Measurements from ENCODE around the gene ASCL2. TPM values are rescaled to one million over a fixed set of nuclear protein-coding genes. Genes with fewer than 3 reads are reported as not detected.

Gene ASCL2
- total and polyA plus RNA-seq, 2 experiments from 2014 or later = not detected

- Histone ChIP-seq H3K27me3 (peaks cover 16% of the 10 kb centered on the region), H3K36me3 (no peaks in the 10 kb centered on the region), H3K4me1 (ENCODE audit: low read depth) (no peaks in the 10 kb centered on the region), H3K27ac (no peak overlapping the region), H3K9me3 (ENCODE audit: low read depth) (no peaks in the 10 kb centered on the region), H3K4me3 (no peak overlapping the region)
- no peak for DNase-seq (ENCODE audit: low read depth in 1 of 2, low spot score in 1 of 2)
- TF ChIP-seq, protein P1, sequence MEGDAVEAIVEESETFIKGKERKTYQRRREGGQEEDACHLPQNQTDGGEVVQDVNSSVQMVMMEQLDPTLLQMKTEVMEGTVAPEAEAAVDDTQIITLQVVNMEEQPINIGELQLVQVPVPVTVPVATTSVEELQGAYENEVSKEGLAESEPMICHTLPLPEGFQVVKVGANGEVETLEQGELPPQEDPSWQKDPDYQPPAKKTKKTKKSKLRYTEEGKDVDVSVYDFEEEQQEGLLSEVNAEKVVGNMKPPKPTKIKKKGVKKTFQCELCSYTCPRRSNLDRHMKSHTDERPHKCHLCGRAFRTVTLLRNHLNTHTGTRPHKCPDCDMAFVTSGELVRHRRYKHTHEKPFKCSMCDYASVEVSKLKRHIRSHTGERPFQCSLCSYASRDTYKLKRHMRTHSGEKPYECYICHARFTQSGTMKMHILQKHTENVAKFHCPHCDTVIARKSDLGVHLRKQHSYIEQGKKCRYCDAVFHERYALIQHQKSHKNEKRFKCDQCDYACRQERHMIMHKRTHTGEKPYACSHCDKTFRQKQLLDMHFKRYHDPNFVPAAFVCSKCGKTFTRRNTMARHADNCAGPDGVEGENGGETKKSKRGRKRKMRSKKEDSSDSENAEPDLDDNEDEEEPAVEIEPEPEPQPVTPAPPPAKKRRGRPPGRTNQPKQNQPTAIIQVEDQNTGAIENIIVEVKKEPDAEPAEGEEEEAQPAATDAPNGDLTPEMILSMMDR (IDR thresholded peaks at IDR 0.05; ENCODE audit: low read depth, low read length) = no peak
Observed at GRCh38 chr11:2219318-2220017, 50.9 kb downstream of the ASCL2 start.

Other genes with a start within 250 kb of the ASCL2 start
- 91.4 and 120 TPM in 2 replicates for gene IGF2, start 131.2 kb downstream of the ASCL2 start, total RNA-seq
- gene IGF2, start 131.2 kb downstream of the ASCL2 start, polyA plus RNA-seq = 136 and 155 TPM in 2 replicates
- gene INS, start 109.4 kb downstream of the ASCL2 start, total RNA-seq = not detected in 2 replicates
- gene INS, start 109.4 kb downstream of the ASCL2 start, polyA plus RNA-seq = not detected in 2 replicates
- gene TH, start 98.8 kb downstream of the ASCL2 start, total RNA-seq = not detected in 2 replicates
- gene TH, start 98.8 kb downstream of the ASCL2 start, polyA plus RNA-seq = not detected in 2 replicates
- gene C11orf21, start 31.3 kb upstream of the ASCL2 start, total RNA-seq = 1.3 and 1.8 TPM in 2 replicates
- 1.5 and 1.8 TPM in 2 replicates for gene C11orf21, start 31.3 kb upstream of the ASCL2 start, polyA plus RNA-seq
- gene TSPAN32, start 31.4 kb upstream of the ASCL2 start, total RNA-seq = 22.0 and 22.4 TPM in 2 replicates
- 18.5 and 24.8 TPM in 2 replicates for gene TSPAN32, start 31.4 kb upstream of the ASCL2 start, polyA plus RNA-seq
- gene CD81, start 106.7 kb upstream of the ASCL2 start, total RNA-seq = 212 and 264 TPM in 2 replicates
- 409 and 444 TPM in 2 replicates for gene CD81, start 106.7 kb upstream of the ASCL2 start, polyA plus RNA-seq
- 61.4 and 71.6 TPM in 2 replicates for gene TSSC4, start 130.2 kb upstream of the ASCL2 start, total RNA-seq
- gene TSSC4, start 130.2 kb upstream of the ASCL2 start, polyA plus RNA-seq = 71.4 and 94.8 TPM in 2 replicates
- gene TRPM5, start 173.9 kb upstream of the ASCL2 start, total RNA-seq = 0.14 and 0.66 TPM in 2 replicates
- gene TRPM5, start 173.9 kb upstream of the ASCL2 start, polyA plus RNA-seq = 0.33 TPM in 1 of 2 replicates, not detected in the other
- gene KCNQ1, start 174.4 kb upstream of the ASCL2 start, total RNA-seq = 7.8 and 18.6 TPM in 2 replicates
- 13.9 and 18.8 TPM in 2 replicates for gene KCNQ1, start 174.4 kb upstream of the ASCL2 start, polyA plus RNA-seq